Ectodermal cell (in vitro differentiated cells): ENCODE data around the gene TCF7L2.

Experiments used
- H3K27ac ChIP-seq: 2 replicates; pipeline ENCODE4 v1.7.0; 2013; ENCODE audit warnings: mild to moderate bottlenecking, low read depth, low read length; ENCODE audit not compliant: insufficient read depth, poor library complexity, severe bottlenecking
- H3K27me3 ChIP-seq: 2 replicates; pipeline ENCODE4 v1.7.0; 2013; ENCODE audit warnings: mild to moderate bottlenecking, low read length; ENCODE audit not compliant: insufficient read depth, control insufficient read depth, poor library complexity, severe bottlenecking
- H3K36me3 ChIP-seq: one replicate; pipeline ENCODE4 v1.7.0; 2013; ENCODE audit warnings: low read length; ENCODE audit not compliant: control insufficient read depth, insufficient read depth
- H3K4me1 ChIP-seq: one replicate; pipeline ENCODE4 v1.7.0; 2013; ENCODE audit warnings: low read length; ENCODE audit not compliant: control insufficient read depth, insufficient read depth
- H3K4me3 ChIP-seq: 2 replicates; pipeline ENCODE4 v1.7.0; 2013; ENCODE audit warnings: low read depth, low read length, control low read depth; ENCODE audit not compliant: insufficient read depth
- H3K9me3 ChIP-seq: 2 replicates; pipeline ENCODE4 v1.7.0; 2013; ENCODE audit warnings: mild to moderate bottlenecking, low read length, moderate library complexity; ENCODE audit not compliant: control insufficient read depth
- WGBS, 2 experiments: methylation state at CpG; one replicate each; pipeline ENCODE4 v1.1.7; 2013; ENCODE audit warnings: missing lambda C conversion rate in 2 of 2; 5-methylcytosine and 5-hydroxymethylcytosine counted together

TCF7L2 gene

DNA sequence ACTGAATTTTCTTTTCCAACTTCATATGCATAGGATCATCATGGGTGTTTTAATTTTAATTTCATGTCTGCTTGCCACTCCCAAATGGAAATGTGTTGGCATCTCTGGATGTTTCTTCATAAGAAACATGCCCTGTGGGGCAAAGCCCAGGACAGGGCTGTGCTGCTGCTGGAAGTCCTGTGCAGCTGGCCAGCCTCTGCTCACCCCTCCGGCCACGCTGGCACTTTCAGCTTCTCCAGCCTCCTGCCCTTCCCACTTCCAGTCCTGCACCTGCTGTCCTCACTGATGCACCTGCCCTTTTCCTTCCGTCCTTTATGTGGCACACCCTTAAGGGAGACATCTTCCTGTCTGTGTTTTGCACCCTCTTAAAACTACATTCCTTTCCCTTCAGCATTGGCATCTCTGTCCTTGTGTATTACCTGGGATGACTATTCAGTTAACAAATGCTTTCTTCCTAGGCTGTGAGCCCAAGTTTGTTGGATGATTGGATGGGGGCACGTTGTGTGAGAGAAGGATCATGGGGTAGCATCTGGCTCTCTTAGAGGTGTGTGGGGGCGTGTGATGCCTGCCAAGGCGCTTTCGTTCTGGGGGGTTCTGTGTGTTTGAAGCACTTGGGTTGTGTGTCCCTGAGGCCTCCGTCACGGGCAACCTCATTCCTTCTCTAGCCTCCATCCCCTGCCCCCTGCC, 56.8 kb downstream of the TCF7L2 start:
- Histone ChIP-seq H3K36me3 (no peaks in the 10 kb centered on the region), H3K27me3 (no peaks in the 10 kb centered on the region), H3K9me3 (no peaks in the 10 kb centered on the region), H3K27ac (no peak overlapping the region), H3K4me3 (no peak overlapping the region), H3K4me1 (peaks cover 4% of the 10 kb centered on the region)
- WGBS, 2 experiments: 89% methylated on average over 9 of the region's 9 CpGs

DNA sequence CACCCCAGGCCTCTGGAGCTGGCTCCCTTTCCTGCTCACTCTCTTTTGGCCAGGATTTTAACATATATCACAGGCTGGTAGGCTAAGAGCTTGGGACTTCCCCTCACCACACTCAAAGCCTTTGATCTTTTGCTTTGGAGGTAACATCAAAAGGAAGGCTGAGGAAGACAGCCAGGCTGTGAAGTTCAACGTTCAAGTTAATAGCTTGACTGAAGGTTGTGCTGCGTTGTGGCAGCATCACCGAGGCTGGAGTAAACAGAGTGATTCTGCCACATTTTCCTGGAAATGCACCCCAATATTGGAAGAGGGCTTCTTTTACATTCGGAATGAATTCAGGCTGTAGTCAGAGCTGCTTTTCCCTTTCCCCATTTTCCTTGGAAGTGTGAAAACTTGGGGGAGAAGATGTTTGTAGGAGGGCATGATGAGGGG, 57.3 kb downstream of the TCF7L2 start:
- no peaks in the 10 kb centered on the region for H3K27me3 ChIP-seq
- no peak overlapping the region for H3K27ac ChIP-seq
- WGBS, 2 experiments: 70 to 71% methylated on average over 4 of the region's 4 CpGs
- peaks cover 4% of the 10 kb centered on the region for H3K4me1 ChIP-seq
- no peaks in the 10 kb centered on the region for H3K36me3 ChIP-seq
- no peak overlapping the region for H3K4me3 ChIP-seq
- no peaks in the 10 kb centered on the region for H3K9me3 ChIP-seq

DNA sequence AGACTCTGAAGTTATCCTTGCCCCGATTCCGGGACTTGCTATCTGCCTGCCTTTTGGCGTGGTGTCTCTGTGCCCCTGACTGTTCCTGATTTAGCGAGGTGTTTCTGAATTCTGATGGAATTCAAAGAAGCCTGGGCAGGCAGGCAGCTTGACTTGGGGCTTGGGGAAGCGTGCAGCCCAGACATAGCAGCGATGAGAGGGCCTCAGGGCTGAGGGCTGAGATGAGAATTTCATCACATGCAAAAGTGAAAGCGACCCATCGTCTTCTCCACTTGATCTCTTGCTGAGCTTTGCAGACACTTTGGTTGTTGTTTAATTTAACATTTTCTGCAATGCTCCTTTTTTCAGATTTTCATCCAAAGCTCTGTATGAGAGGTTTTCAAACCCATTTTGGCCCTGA, 57.8 kb downstream of the TCF7L2 start:
- whole genome bisulfite sequencing, 2 experiments: 80 to 82% methylated on average over 8 of the region's 8 CpGs
- H3K4me1 ChIP-seq: peaks cover 4% of the 10 kb centered on the region
- H3K27me3 ChIP-seq: no peaks in the 10 kb centered on the region
- H3K9me3 ChIP-seq: no peaks in the 10 kb centered on the region
- H3K36me3 ChIP-seq: no peaks in the 10 kb centered on the region
- no peak overlapping the region for H3K4me3 ChIP-seq
- no peak overlapping the region for H3K27ac ChIP-seq

DNA sequence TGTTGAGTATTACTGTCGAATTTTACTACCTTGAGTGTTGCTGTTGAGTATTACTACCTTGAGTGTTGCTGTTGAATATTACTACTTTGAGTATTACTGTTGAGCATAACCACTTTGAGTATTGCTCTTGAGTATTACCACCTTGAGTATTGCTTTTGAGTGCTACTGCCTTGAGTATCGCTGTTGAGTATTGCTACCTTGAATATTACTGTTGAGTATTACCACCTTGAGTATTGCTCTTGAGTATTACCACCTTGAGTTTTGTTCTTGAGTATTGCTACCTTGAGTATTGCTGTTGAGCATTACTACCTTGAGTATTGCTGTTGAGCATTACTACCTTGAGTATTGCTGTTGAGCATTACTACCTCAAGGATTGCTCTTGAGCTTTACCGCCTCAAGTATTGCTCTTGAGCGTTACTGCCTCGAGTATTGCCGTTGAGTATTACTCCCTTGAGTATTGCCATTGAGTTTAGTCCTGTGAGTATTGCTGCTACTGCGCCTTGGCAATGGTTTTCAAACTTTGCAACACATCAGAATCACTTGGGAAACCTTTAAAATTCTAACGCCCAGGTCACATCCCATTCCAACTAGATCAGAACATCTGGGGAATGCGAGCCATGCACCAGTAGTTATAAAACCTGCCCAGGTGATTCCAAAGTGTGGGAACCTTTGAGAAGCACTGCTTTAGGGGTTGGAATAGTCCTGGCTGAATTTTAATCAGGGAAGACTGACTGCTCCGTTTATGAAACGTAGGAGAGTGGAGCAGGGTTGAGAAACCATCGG, 61.7 kb downstream of the TCF7L2 start:
- no peaks in the 10 kb centered on the region for H3K9me3 ChIP-seq
- WGBS, 2 experiments: 94 to 95% methylated on average over 12 of the region's 12 CpGs

DNA sequence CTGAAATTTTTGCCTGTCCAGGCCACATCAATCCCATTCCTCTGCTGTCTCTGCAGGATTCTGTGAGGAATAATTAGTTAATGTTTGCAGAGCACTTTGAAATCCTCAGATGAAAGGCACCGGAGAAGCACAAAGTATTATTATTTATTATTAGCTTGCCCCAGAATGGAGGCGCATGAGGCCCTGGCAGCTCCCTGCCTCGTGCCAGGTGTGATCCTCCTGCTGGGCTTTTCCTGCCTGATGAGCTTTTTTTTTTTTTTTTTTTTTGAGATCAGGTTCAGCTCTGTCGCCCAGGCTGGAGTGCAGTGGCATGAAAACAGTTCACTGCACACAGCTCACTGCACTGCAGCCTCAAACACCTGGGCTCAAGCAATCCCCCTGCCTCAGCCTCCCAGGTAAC, 65.2 kb downstream of the TCF7L2 start:
- Histone ChIP-seq H3K4me3 (no peak overlapping the region), H3K4me1 (peaks cover 17% of the 10 kb centered on the region), H3K27me3 (no peaks in the 10 kb centered on the region), H3K36me3 (no peaks in the 10 kb centered on the region), H3K27ac (no peak overlapping the region), H3K9me3 (no peaks in the 10 kb centered on the region)
- WGBS, 2 experiments: 84 to 94% methylated on average over 4 of the region's 4 CpGs

More for the DNA sequence above, 61.7 kb downstream of the TCF7L2 start:
- no peak overlapping the region for H3K27ac ChIP-seq
- no peak overlapping the region for H3K4me3 ChIP-seq
- H3K36me3 ChIP-seq: no peaks in the 10 kb centered on the region
- no peaks in the 10 kb centered on the region for H3K27me3 ChIP-seq
- peaks cover 4% of the 10 kb centered on the region for H3K4me1 ChIP-seq

DNA sequence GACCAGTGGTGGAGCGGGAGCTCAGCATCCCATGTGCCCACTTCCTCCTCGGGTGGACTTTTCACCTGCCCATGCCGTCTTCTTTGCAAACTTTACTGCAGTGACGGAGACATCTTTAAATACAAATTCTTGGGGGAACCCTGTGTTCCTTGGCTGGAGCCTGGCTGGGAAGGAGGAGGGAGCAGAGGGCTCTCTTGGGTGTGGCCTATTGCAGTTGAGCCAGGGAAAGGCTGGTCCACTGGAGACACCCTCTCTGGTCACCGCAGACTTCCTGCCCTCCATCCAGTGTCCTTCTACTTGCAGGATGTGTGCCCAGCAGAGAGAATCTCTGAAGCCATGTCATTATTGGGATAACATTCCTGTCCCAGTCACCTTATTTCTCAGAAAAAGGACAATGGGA, 67.3 kb downstream of the TCF7L2 start:
- WGBS, 2 experiments: 84 to 85% methylated on average over 5 of the region's 5 CpGs
- H3K27ac ChIP-seq: no peak overlapping the region
- H3K36me3 ChIP-seq: no peaks in the 10 kb centered on the region
- H3K9me3 ChIP-seq: no peaks in the 10 kb centered on the region
- H3K4me3 ChIP-seq: no peak overlapping the region
- peaks cover 26% of the 10 kb centered on the region for H3K4me1 ChIP-seq
- H3K27me3 ChIP-seq: no peaks in the 10 kb centered on the region

DNA sequence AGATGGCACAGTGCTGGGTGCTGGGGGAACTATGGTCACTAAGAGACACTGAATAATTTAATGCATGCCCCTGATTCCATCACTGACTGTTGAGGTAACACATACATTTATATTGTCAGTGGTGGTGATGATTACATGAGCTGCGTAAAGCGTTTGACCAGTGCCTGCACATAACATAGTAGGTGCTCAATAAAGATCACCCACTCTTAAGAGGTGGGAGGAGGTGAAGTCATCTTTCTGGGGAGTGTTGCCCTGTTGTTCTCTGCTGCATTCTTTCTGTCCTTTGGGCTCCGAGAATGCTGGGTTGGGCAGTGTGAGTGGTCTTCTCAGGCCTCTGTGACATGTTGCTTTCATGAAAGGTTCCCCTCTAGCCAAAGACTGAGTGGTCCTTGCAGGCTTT, 68.0 kb downstream of the TCF7L2 start:
- Histone ChIP-seq H3K4me1 (peaks cover 26% of the 10 kb centered on the region), H3K27ac (no peak overlapping the region), H3K4me3 (no peak overlapping the region), H3K27me3 (no peaks in the 10 kb centered on the region), H3K36me3 (no peaks in the 10 kb centered on the region), H3K9me3 (no peaks in the 10 kb centered on the region)
- 75 to 85% methylated on average over 3 of the region's 3 CpGs for WGBS, 2 experiments

DNA sequence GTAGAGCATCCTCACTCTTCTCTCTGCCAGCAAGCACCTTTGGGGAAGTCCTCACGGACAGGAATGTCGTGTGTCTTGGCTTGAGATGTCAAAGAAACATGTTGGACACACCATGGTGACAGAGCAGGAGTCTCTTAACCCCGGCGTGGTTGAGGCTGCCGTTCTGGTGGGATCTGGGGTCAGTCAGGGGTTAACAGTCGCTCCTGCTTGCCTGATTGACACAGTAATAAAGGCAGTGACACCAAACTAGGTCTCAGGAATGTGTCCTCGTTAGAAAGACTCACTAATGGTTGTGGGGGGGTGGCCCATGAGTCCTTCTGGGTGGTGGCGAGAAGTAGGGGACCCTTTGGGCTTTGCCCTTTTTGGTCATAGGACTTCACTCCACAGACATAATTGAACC, 69.0 kb downstream of the TCF7L2 start:
- H3K4me3 ChIP-seq: no peak overlapping the region
- peaks cover 26% of the 10 kb centered on the region for H3K4me1 ChIP-seq
- no peaks in the 10 kb centered on the region for H3K27me3 ChIP-seq
- H3K36me3 ChIP-seq: no peaks in the 10 kb centered on the region
- 42 to 51% methylated on average over 8 of the region's 8 CpGs for WGBS, 2 experiments
- H3K27ac ChIP-seq: no peak overlapping the region
- H3K9me3 ChIP-seq: no peaks in the 10 kb centered on the region

DNA sequence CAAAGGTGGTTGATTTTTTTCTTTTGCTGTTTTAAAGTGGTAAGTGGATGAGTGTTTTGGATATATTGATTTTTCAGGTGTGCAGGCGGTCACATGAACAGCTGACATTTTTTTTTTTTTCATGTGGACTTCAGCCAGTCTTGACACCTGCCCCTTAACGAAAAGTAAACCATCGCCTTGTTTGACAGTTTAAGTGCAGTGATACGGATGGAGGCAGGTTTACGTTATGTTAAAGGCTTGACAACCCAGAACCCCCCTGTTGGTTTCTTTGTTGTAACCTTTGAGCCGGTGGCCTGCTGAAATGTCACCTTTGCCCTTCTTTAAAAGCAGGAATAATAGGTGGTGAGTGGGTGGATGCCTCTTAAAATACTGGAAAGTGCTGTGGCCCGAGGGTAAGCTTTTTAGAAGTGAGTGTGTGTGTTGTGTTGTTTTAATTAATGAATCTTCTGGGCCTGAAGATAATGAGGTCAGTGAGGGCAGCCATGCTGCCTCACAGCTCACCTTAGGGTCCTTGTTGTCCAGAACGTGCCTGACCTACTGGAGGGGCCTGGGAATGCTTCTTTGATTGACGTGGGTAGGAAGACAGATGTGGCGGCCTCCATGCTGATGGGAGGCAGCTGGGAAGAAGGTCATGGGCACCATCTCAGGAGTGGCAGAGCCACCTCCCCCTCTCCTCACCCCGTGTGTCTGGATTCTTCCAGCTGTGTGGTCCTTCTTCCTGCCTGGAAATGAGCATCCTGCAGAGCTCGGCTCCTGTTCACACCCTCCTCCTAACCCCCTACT, 69.8 kb downstream of the TCF7L2 start:
- Histone ChIP-seq H3K27ac (no peak overlapping the region), H3K36me3 (no peaks in the 10 kb centered on the region), H3K4me1 (peaks cover 26% of the 10 kb centered on the region), H3K27me3 (no peaks in the 10 kb centered on the region), H3K4me3 (no peak overlapping the region), H3K9me3 (no peaks in the 10 kb centered on the region)
- WGBS, 2 experiments: 21% methylated on average over 12 of the region's 12 CpGs

DNA sequence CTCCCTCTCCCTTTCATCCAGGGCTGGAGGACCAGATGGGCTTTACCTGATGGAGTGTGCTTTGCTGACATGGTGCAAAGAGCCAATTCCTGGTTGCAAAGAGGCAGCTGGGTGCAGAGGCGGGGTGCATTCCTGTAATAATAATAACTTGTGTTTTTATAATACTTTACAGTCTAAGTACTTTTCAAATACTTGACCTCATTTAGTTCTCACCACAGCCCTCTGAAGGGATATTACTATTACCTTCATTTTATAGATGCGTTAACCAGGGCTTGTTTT, 70.4 kb downstream of the TCF7L2 start:
- WGBS, 2 experiments: 93 to 95% methylated on average over 1 to 2 of the region's 2 CpGs
- H3K4me3 ChIP-seq: no peak overlapping the region
- no peaks in the 10 kb centered on the region for H3K36me3 ChIP-seq
- no peaks in the 10 kb centered on the region for H3K9me3 ChIP-seq
- peaks cover 26% of the 10 kb centered on the region for H3K4me1 ChIP-seq
- H3K27me3 ChIP-seq: no peaks in the 10 kb centered on the region
- H3K27ac ChIP-seq: no peak overlapping the region
